ENCODE measurements around the gene COL8A2.

GRCh38 chr1:36143424-36143823 lies 18.4 kb upstream of the COL8A2 start:
- TF ChIP-seq EZH2 (IDR thresholded peaks at IDR 0.05; ENCODE audit: insufficient read depth, poor library complexity, severe bottlenecking) (no peak), EZH2phosphoT487 (IDR thresholded peaks at IDR 0.05; ENCODE audit: insufficient read depth, low read depth) (no peak)
